NCI-H2107 treated with DMSO at 0.1 percent for 48 hours (cell line): Measurements from ENCODE around the gene PPP1CA.

ENCODE experiments used
- DNase-seq: peaks from one replicate; lab custom pipeline; 2025; ENCODE audit not compliant: unreplicated experiment; lab: John Stamatoyannopoulos, UW

Gene PPP1CA

GRCh38 chr11:67353317-67354074 lies 48.2 kb downstream of the PPP1CA start, which contains the start of gene POLD4:
POLD4 (minus strand) TSS chr11:67353546; CDS start chr11:67353399, 147 bp downstream.
- DNase-seq, result peak; percentile 79

DNA sequence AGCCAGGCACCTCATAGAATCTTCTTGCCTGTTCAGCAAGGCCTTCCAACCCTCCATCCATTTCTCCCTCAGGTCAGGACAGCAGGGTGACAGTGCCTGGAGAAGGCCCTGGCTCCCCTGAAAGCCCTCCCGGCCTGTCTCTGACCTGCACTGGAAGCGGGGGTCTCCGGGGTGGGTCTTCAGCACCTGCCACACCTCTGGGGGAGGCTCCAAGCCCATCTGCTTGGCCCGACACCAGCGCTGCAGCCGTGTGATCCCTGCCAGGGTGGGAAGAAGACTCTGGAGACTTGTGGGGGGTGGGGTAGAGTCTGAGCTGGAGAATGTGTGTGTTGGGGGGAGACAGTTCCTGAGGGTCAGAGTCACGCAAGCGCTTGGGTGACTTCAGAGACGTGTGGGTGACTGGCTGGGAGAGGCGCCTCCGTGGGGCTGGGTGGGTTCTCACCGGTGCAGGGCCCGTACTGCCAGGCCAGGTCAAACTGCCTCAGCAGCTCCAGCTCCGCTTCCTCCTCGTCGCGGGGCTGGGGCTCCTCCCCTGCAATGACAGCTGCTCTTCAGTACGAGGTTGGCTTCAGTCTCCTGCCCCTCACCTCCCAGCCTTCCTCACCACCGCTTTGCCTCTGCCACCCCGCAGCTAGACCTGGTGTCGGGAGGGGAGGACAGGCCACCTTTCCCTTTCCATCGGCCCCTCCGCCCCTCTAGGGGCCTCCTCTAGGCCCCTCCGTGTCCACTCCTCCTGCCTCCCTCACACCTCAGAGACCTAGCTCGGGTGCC lies 48.9 kb downstream of the PPP1CA start:
- no peak for DNase-seq

GRCh38 chr11:67351275-67352005 lies 50.2 kb downstream of the PPP1CA start:
- DNase-seq, result peak; percentile 53

DNA sequence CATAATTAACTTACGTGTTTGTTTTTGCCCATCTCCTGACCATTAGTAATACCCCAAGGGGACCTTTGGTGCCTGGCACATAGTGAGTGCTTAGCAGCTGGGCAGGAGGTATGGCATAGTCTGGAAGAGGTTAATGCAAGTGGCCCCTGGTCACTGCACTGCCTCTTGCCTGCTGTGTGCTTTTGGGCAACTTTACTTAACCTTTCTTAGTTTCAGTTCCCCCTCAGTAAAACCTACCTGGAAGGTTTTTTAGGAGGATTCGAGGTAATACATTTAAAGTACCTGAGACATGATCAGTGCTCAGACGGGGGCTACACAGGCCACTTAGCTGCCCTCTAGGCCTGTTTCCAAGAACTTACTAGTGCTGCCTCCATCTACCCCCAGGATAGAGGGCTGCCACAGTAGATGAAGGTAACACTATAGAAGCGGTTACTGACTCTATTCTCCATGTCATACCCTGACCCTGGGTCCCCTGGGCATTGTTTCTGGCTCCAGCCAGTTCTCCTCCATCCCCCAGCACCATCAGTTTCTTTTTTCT lies 51.7 kb downstream of the PPP1CA start:
- DNase-seq, result no peak

DNA sequence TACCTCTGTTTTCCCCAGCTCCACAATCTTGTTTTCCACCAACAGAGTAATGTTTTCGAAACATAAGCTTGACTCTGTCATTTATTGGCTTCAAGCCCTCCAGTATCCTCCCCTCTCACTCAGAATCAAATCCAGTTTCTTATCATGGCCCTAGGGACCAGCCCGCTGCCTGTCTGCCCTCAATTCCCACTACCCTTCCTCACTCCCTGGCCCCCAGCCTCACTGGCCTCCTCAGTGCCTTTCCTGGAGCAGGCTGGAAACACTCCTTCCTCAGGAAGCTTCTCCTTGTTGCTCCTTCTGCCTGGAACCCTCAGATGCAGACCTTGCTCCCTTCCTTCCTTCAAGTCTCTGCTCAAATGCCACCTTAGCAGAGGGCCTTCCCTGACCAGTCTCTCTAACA lies 52.2 kb downstream of the PPP1CA start:
- DNase-seq, result no peak

DNA sequence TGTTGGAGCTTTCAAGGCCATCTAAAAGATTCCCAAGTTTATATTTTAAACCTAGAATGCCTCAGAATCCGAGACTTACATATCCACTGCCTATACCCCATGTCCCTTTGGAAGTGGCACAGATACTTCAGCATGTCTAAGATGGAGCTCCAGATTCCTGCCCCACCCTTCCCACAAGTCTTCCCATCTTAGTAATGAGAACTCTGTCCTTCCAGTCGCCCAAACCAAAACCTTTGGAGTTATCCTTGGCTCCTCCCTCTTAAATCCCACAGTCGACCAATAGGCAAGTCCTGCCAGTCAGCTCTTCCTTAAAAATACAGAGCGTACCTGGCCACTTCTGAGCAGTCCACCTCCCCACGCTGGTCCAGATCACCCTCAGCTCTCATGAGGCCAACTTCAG lies 52.6 kb downstream of the PPP1CA start:
- DNase-seq, result no peak
